PFSK-1 (cell line): Measurements from ENCODE around the gene PLOD2.

Experiments
- POLR2AphosphoS5 ChIP-seq: IDR thresholded peaks from 2 replicates; pipeline ENCODE4 v1.6.1; 2012; ENCODE audit warnings: low read depth, mild to moderate bottlenecking, control low read depth, low read length, moderate library complexity
- SIN3A ChIP-seq: IDR thresholded peaks from 2 replicates; pipeline ENCODE4 v1.6.1; 2012; ENCODE audit warnings: mild to moderate bottlenecking, low read length, moderate library complexity, borderline replicate concordance; ENCODE audit not compliant: insufficient read depth
- TAF1 ChIP-seq: IDR thresholded peaks from 2 replicates; pipeline ENCODE4 v1.6.1; 2012; ENCODE audit warnings: low read length, control low read depth, borderline replicate concordance; ENCODE audit not compliant: insufficient read depth

DNA sequence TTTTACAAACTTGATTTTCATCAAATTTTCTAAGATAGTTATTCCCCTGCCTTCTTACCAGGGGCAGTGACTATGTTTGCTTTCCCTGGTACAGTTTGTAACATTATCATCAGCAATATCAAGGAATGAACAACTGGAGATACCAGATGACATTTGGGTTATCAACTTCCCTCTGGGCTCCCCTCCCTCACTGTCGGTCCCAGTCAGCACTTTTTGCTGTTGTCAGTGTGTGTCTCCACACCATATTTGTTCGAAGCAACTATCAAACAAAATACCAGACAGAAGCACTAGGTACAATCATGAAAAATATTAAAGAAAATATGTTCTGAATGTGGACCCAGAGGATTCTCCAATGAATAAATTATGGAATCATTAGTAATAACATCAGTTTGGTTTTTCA is 75.3 kb downstream of the PLOD2 start:
- TF ChIP-seq POLR2AphosphoS5 (no peak), SIN3A (no peak), TAF1 (no peak)
